GM19043 (cell line): ENCODE results near the gene GRM7.

Experiments
- ATAC-seq: cut with Tn5 transposase; IDR thresholded peaks from one replicate; pipeline ENCODE4 v1.9.1; 2021; ENCODE audit warnings: low read depth; ENCODE audit not compliant: unreplicated experiment

The GRM7 gene

DNA sequence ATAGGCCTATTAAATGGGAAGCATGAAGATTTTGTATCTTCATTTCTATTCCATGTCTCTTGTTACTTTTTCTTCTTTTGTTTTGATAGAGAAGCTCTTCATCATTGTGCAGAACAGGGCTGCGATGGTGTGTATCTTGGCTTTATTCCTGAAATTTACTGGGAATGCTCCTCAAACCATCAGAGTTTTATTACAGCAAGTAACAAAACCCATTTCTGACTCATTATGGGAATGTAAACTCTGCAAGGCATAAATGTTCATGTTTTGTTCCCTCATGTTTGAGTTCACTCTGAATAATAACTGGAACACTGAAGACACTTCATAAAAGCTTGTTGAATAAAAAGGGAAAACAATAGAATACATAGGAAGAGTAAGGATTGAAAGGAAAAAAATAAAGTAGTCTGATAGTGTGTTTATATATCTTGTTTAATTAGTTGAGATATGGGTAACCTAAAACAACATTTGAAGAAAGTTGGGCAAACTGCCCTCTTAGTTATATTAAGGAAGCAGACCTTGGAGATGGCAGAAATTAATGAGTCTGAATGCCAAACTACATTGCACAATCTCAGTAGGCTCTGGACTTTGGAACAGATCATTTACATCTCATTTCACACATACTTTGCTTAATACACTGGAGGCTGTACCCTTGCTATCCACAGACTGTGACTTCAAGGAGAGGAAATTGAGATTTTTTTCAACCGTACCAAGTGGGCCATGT lies 521.5 kb downstream of the GRM7 start:
- no peak for ATAC-seq

DNA sequence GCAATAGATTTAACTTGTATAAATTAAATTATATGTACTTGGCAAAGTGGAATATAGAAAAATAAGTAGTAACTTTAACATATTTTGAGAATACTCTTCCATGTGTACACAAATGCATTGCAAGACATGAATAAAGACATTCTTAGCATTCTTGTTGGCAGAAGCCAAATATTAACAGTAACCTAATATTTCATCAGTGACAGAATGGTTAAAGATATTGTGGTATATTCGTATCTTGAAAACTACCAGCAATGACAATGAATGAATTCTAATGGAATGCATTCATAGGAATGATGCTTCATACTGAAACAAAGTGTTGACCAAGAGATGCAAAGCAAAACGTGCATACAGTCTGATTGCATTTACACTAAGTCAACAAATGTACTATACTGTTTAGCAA lies 524.7 kb downstream of the GRM7 start:
- ATAC-seq, result no peak

DNA sequence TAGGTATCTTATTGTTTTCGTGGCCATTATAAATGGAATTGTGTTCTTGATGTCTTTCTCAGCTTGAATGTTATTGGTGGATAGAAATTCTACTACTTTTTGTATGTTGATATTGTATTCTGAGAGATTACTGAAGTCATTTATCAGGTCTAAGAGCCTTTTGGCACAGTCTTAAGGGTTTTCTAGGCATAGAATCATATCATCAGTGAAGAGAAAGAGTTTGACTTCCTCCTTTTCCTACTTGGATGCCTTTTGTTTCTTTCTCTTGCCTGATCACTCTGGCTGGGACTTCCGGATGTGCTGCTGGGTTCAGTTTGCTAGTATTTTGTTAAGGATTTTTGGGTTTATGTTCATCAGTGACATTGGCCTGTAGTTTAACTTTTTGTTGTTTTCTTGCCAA lies 527.1 kb downstream of the GRM7 start:
- no peak for ATAC-seq

DNA sequence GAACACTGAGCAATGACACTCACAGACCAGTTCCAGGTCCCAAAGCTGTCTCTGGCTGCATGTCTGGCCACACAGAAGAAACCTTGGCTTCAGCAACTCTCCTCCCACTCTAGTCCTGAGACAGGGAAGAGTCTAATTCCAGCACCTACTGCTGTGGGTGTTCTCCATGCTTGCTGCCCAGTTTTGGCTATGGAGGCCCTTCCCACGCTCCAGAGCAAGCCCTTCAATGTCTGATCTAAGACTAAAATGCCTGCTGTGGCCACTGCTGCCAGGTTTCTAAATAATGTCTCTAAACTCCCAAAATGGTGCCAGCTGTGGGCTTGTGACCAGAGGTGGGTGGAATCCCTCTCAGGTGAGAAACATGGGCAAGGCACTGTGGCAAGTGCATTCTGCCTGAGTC lies 531.3 kb downstream of the GRM7 start:
- ATAC-seq, result no peak

DNA sequence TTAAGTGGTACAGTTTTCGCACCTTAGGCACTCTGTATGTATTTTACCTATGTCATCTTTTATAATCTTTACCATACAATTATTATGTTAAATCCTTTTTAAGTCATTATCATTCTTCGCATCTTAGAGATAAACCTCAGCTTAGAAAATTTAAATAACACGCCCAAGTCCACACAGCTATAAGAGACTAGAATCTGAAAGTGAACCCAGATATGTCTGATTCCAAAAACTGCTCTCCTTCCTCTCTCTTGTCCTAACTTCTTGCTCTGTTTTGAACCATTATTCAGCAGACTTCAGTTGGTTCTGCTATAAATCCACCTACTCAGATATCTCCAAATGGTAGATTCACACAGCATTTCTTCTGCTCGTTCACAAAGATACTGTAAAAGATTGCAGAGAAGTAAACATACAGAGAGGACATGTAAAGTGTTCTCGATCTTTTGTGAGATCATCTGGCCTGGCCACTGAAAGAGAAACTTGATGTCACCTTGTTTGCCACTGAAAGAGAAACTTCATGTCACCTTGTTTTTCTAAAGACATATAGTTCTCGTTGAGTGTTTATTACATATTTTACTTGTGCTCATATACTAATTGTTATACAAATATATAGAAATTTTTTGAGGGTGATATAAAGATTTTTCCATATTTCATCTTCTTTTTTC lies 533.2 kb downstream of the GRM7 start:
- ATAC-seq, result no peak

DNA sequence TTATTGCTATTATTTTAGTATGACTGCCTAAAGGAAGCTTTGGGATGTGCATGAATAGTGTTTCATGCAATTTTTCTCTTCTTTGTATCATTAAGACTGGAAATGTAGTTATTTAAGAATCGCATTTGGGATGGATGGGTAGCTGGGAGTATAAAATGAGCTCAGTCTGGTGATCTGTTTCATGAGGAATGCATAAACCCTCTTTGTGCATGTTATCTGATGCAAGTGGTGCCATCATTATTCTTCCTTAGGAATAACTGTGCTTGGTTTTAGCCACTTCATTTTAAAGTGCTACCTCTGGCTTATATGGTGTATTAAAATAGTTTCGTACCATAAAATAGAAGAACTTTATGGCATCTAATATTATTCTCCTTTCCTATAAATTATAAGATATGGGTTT lies 535.6 kb downstream of the GRM7 start:
- no peak for ATAC-seq

DNA sequence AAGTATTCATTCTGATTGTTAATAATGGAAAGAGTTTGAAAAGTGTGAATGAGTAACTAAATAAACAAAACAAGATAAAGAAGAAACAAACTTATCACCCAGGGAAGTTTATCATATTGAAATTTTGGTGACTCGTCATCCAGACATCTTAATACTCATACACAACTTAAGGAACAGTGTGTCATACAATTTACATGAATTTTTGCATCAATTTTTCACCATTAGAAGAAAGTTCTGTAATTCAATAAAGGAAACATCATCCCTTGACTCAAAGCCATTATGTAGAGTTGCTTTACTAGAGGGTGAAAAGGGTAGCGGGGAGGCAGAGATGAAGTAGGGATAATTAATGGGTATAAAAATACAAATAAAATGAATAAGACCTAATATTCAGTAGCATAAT lies 536.2 kb downstream of the GRM7 start:
- no peak for ATAC-seq

DNA sequence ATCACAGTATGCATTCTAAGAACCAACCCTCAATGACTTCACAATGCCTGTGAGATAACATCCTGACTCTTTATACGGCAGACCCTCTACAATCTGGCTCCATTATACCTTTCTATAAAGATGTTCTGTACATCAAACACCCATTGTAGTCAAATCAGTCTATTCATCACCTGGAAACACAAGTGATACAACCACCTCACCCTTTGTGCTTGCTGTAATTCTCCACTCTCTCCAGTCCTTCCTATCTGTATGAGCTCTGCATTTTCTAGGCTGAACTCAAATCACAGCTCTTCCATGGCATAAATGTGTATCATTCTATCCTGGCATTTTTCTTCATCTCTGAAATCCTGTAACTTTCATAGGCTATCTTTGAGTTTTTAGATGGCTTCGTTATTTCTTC lies 539.4 kb downstream of the GRM7 start:
- ATAC-seq, result no peak

DNA sequence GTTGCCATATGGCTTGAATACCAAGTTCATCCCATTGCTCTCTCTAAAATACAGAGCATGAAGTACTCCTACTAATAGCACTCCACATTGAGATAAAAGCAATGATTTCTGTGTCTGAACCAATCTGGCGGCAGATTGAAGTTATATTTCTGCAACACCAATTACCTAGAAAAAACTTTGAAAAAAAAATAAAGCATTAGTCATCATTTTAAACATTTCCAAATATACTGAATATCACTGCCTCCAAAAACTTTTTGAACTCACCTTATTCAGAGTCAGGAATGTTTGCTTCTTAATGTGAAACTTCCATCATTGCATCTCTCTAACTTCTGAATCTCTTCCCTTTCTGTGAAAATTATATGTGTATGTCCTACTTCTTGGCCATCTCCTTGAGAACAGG lies 540.5 kb downstream of the GRM7 start:
- ATAC-seq, result no peak

DNA sequence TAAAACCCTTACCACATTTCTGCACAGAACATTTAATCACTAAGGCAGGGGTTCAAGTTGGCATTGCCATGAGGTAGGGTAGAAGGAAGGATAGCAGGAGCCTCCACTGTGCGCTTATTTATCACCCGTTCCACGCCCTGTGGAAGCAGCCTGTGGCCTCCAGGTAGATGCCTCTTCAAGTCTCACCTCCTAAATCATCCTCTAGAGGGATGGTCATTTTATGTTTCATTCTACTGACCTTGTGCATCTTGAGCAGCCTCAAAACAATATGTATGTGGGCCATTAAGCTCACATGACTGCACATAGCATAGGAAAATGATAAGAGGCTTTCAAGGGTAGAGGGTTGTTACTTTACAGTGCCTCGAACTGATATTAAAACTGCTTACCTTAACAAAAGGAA lies 546.2 kb downstream of the GRM7 start:
- no peak for ATAC-seq

DNA sequence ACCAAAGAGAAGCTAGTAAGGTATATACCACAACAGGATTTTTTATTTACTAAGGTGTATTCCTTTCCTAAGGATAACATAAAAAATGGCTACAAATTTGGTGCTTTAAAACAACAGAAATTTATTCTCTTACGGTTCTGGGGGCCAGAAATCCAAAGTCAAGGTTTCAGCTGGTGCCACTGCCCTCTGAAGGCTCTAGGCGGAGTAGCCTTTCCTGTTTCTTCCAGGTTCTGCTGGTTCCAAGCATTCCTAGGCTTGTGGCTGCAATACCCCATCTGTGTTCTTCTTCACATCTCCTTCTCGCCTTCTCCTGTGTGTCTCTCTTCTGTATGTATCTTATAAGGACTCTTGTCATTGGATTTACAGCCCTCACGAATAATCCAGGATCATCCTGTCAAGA lies 549.9 kb downstream of the GRM7 start:
- ATAC-seq, result no peak

DNA sequence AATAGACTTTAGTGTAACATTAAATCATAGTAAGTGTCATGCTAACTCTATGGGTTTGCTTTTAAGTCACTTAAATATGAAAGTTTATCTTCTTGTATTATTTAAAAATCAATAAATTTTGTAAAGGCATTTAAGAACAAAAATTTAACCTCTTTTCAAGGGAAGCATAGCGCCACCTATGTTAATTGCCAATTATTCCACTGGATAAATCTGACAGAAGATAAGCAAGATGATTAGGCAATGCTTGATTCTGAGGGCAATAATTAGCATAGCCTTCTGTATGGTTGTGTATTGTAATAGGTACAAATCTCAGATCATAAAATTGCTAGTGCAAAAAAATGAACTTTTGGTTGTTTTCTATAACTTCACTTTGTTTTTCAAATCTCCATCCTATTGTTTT lies 560.1 kb downstream of the GRM7 start:
- ATAC-seq, result no peak

DNA sequence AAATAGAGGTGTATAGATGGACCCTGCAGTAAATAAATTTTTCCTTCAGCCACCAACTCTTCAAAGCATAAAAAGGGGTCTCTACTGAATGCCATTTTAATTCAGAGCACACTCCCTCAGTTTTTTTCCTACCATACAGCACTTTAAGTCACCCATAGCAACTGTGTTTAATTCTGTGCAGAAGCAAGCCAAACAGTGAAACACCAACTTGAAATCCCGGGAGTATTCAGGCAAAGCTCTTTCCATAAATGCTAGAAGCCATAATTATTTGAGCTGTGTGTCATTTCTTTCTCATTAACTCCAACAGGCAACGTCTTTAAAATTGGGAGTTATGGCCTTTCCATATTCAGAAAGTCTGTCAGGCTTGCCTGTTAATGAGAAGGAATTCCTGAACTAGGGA lies 562.1 kb downstream of the GRM7 start:
- no peak for ATAC-seq

DNA sequence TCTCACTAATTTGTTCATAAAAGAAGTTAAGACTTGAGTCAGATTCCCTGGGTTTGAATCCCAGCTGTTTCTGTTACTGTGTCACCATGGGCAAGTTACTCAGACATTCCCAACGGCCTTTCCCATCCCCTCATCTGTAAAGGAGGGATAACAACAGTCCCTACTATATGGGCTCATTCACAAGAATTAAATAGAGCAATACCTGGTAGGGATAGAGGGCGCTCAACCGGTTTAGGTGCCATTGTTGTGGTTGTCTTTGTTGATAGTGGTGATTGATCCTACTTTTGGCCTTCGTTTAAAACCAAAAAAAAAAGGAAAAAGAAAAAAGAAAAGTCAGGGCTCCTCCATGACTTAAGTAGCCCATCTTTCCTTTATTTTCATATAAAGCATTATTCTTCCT lies 563.1 kb downstream of the GRM7 start:
- ATAC-seq, result no peak

DNA sequence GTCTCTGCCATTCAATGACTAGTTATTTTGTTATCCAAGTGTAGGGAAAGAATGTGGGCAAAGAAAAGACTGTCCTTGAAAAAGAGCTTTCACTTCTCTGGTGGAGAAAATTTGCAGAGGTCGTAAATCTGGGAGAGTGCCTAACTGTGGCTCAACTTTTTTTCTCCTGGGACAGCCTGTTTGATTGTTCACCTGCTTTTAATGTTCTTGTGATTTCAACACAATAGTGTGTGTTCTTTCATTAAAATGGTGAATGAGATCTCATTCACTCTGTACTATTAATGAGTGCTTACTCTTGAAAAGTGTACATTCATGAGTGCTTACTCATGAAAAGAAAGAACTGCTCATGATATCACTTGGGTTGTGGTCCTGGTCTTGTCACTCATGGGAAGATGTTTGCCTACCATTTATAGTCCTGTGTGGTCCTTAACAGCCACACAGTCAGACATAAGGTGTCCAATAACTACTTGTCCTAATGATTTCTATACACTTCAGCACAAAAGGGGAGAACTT lies 567.3 kb downstream of the GRM7 start:
- ATAC-seq, result no peak

DNA sequence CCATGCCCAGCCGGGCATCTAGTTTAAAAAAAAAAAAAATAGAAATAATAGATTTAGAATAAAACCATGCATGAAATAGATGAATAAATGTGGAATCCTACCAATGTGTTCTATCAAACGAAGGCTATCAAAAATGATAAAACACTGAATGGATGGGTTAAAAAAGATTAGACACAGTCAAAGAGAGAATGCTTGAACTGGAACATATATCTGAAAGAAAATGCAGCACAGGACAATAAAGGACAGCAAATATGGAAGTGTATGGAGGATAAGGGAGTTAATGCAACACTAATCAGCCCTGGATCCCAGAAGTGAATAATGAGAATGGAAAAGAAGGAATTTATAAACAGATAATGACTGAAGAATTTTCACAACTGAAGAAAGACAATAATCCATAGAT lies 571.7 kb downstream of the GRM7 start:
- ATAC-seq, result no peak

DNA sequence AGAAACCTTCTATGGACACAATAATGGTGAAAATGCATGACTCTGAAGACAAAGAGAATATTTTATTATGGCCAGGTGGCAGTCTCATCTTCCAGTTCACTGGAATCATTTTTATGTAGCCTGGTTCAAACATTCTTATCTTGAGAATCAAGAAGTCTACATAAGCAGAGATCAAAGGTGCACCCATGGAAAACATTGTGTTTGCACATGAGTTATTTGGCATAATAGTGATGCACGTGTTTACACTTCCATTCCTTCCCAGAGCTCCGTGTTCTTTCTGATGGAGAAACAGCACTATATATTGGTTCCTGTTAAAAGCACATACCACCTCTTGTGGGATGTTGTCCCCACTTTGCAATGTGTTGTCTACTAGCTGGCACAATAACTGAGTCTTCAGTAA lies 572.2 kb downstream of the GRM7 start:
- ATAC-seq, result no peak

DNA sequence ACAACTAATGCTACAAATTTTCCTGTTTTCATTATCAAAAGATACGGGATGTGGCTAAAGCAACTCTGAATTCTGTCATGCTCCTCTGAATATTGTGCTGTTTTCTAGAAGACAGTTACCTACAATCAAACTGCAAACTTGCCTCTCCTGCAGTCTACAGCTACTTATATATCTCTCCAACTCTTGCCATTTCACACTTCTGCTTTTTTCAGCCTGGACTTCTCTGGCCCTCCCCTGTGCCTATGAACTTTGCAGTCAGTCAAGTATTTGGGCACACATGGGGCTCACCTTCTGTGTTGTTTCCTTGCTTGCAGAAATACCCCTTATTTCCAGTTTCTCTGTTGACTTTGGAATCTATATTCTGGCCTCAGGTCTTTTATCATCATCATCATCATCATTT lies 575.6 kb downstream of the GRM7 start:
- ATAC-seq, result no peak

DNA sequence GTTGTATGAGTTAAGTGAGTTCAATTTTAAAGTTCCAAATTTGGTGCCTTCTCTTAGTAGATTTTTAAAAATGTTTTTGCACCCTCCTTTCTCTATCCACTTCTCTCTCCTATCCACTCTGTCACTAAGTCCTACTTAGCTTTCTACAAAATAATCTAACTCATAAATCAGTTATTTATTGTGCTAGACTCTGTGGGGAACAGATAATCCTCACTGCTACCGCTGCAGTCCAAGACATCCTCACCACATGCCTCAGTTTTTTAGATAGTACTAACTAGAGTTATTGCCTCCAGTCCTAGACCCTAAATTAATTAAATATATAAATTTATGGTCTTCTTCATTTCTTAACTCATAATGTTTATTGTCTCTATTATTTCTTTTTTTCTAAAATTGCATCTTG lies 576.3 kb downstream of the GRM7 start:
- no peak for ATAC-seq

DNA sequence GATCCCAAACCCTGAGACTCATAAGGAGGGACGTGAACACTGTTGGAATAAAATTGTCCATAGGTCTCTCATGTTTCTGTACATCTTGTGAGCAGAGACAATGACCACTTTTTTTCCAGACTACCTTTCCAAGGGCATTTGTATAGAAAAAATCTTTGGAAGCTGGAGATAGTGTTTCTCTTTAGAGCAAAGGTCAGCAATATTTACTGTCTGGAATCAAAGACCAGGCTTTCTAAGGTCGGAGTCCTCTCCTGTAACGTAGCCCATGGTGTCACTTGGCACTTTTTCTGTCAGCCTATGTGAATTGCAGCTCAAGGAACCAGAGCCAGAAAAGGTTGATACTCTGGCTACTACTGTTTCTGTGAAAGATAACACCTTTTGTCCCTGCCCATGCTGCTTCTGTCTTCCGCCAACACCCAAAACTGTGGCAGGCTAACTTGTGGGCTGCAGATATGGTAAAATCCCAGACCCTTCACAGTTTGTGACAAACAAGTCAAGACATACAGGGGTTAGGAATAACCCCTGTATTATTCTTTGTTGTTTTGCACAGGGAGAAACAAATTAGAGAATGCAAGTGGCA lies 578.3 kb downstream of the GRM7 start:
- ATAC-seq, result no peak

DNA sequence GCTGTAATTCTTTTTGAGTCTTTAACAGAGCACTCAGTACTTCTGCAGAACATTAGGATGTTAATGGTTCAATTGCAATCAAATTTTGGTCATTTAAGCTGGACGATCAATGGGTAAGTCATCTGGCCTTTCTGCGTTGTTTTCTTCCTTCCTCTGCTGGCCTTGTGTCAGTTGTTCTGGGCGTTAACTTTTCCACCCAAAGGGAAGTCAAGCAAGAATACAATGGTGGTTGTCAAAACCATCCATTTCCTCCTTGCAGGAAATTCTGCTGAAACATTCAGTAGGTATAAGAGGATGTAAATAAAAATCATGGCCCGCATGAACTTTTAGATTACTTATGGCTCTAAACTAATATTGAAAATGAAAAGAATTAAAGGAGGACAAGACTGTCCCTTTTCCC lies 584.0 kb downstream of the GRM7 start:
- ATAC-seq, result no peak

DNA sequence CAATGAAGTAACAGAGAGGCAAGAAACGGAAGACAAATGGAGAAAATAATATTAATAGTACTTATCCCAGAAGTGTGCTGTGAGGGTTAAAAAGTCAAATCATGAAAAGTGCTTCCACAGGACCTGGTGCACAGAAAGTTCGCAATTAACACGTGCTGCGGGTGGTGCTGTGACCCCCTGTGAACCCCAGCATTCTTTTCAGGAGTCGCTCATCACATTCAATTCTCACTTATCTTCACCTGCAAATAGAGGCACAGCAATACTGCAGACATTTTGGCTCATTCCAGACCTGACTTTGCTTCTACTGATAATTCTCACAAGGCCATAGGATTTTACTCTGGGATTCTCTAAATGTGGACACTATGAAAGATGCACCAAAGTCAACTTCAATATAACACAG lies 584.4 kb downstream of the GRM7 start:
- no peak for ATAC-seq
